NT2/D1 (cell line): Measurements from ENCODE around the gene DQX1.

Experiments
- YY1 ChIP-seq: IDR thresholded peaks from 2 replicates; pipeline ENCODE4 v1.6.1; 2011; ENCODE audit not compliant: insufficient read length, insufficient read depth
- ZNF274 ChIP-seq: IDR thresholded peaks from 2 replicates; pipeline ENCODE4 v1.6.1; 2011; ENCODE audit warnings: mild to moderate bottlenecking, low read depth, low read length

DNA sequence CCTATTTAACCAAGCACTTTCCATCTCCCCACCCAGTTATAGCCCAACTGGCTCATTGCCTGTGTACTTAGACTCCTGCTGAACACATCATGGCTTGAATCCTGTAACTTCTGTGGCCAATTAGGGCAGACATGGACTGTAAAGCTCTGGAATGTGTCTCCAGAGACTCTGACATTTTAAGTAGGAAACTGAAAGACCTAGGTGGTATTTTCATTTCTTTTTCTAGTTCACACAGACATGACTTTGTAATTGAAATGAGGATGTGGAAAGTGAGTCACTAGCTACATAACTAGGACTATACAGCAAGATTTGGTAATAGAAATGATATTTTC is 40.7 kb upstream of the DQX1 start:
- TF ChIP-seq ZNF274 (no peak), YY1 (no peak)
